GM03348 (cell line): ENCODE measurements around the gene POLR3H.

Experiments
- DNase-seq: peaks from one replicate; pipeline ENCODE4 v3.0.0; 2012; ENCODE audit warnings: low spot score

POLR3H gene

GRCh38 chr22:41513391-41513790, 30.9 kb downstream of the POLR3H start:
- no peak for DNase-seq

GRCh38 chr22:41512421-41513194, 31.7 kb downstream of the POLR3H start:
- DNase-seq, result peak; percentile 84

DNA sequence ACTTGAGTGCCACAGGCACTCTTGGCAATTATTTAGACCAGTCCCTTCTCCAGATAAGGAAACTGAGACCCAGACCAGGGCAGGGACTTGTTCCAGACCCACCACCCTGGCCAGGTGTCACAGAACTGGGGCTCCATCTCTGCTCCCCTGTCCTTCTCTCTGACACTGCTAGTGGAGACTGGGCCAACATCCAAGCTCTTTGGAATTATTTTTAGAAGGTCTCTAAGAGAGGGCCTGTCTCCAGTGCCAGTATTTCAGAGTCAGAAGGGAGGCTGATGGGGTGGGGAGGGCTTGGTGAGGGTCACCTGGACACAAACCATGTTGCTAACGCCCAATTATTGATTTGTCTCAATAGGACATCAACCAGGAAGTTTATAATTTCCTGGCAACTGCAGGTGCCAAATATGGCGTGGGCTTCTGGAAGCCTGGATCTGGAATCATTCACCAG, 32.7 kb downstream of the POLR3H start:
- DNase-seq, result no peak

DNA sequence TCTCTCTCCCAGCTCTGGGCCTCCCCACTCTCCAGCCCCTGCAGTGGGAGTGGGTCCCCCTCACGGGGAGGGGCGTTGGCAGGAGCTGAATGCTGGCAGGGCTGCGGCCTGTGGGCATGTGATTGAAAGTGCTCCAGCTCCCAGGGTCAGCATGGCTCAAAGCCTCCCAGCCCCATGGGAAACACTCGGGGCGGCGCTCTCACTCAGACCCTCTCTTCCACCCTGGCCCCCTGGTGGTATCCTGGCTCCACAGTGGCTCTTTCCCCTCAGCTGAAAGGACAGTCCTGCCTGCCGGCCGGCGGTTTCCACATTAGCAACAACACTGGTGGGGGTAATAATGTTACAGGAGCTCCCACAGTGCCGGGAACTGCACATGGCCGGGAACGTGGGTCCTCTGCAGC, 35.5 kb downstream of the POLR3H start:
- no peak for DNase-seq

GRCh38 chr22:41507330-41508063, 36.8 kb downstream of the POLR3H start:
- no peak for DNase-seq

- no peak for DNase-seq
Measured at GRCh38 chr22:41505511-41506220, 38.6 kb downstream of the POLR3H start.

- no peak for DNase-seq
Measured at GRCh38 chr22:41504816-41505215, 39.5 kb downstream of the POLR3H start.

DNA sequence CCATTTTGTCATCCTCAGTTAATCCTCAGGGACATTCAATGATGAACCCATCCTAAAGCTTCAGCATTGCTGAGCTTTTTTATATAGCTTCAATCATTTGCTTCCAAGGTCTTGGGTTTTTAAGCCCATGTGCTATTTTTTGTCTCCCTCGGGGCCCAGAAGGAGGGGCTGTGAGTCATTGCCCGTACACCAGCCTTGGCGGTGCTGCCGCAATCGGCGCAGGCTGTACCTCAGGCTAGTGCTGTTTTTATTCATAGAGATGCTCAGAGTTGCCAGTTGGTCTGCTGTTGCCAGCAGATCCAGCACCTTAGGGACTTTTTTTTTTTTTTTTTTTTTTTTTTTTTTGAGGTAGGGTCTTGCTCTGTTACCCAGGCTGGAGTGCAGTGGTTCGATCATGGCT, 39.9 kb downstream of the POLR3H start:
- DNase-seq, result peak; percentile 75

DNA sequence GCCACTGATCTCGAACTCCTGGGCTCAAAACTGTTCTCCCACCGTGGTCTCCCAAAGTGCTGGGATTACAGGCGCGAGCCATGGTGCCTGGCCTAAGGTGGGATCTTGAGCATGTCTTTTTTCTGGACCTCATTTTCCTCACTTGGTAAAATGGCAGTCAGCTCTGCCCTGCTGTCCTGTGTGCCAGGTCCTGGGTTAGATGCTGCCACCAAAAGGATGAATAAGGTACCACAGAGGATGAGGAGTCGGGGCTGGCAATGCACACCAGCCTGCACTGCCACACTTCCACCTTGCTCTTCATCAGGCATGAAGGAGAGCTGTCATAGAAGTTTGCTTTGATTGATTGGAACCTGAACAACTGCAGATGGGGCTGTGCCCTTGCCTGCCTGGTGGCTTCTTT, 43.1 kb downstream of the POLR3H start:
- no peak for DNase-seq

GRCh38 chr22:41500303-41500702, 44.0 kb downstream of the POLR3H start:
- no peak for DNase-seq

DNA sequence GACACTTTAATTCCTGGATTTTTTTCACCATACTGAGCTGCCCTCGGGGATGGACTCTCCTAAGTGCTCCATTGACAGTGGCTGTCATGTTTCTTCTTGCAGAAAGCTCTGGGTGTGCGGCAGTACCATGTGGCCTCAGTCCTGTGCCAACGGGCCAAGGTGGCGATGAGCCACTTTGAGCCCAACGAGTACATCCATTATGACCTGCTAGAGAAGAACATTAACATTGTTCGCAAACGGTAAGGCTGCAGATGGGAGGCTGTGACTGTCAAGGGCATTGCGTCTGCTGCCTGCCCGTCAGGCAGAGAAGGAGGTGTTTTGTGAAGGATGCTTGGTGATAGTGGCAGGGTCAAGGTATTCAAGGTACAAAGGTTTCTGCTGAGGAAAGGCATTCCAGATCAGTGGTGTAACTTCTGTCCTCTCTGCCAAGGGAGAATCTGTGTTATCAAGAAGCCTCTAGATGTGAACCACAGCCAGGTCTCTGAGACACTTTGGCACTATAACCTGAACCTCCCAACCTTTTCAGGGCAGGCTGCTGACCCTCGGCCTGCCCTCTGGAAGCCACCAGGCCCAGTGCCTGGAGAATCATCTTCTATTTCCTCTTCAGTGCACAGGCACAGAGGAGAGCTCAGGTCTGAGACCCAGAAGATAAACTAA, 44.5 kb downstream of the POLR3H start:
- DNase-seq, result no peak

DNA sequence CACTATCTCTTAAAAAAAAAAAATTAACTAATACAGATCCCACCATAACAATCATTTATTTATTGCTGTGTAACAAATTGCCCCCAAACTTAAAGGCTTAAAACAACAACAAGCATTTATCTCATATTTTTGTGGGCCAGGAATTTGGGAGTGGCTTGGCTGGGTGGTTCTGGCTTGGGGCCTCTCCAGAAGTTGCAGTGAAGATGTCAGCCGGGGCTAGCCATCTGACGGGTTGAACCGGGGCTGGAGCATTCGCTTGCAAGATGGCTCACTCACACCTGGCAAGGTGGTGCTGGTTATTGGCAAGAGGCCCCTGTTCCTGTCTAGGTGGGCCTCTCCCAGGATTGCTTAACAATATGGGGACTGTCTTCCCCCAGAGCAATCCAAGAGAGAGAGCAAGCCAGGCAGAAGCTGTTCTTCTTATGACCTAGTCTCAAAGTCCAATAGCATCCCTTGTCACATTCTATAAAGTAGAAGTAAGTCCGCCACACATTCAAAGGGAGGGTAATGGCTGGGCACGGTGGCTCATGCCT, 45.9 kb downstream of the POLR3H start:
- peak; percentile 50 for DNase-seq

GRCh38 chr22:41491374-41492100, 52.7 kb downstream of the POLR3H start:
- no peak for DNase-seq

- DNase-seq, result no peak
Measured at GRCh38 chr22:41488596-41489385, 55.5 kb downstream of the POLR3H start.

DNA sequence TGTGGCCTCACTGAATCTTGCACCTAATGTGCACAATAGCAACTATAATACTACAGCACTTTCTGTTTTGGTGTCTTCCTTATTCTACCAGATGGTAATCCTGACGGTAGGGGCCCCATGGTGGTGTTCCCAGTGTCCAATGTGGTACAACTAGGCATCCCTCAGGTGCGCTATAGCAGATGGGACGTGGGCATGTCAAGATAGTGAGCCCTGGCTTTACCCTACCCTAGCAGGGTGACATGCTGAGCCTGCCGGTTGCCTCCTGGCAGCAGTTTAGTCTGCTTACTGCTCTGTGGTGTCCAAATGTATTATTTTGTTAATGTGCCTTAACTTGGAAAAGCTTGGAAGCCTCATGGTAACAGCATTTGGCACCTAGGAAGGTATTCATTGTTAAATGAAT, 56.2 kb downstream of the POLR3H start:
- DNase-seq, result no peak

DNA sequence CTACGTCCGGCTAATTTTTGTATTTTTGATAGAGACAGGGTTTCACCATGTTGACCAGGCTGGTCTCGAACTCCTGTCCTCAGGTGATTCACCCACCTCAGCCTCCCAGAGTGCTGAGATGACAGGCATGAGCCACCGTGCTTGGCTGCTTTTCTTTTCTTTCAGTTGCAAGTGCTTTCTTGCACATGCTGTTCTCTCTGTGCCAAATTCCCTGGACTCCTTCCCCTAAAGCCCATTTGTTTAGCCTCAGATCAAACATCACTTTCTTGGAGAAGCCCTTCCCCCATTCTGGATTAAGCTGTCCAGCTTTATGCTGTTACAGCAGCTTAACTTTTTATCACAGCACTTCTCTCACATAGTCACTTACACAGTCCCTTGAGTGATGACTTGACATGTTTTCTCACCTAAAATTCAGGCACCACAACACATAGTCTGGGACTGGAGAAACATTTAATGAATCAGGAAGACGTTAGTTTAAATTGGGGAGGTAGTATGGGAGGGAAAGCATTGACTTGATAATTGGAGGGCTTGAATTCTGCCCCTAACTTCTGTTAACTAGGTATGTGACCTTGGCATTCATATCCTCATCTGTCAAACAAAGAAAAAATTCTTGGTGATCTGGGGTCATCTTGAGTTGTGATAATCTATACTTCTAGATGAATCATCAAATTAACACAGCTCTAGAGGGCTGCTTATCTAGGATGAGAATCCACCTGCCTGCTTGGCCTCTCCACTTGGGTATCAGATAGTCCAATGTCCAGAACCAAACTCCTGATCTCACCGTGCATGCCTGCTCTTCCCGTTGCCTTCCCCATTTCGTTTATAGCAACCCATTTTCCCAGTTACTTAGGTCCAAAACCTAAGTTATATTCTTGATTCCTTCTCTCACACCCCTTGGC, 57.0 kb downstream of the POLR3H start:
- DNase-seq, result no peak

DNA sequence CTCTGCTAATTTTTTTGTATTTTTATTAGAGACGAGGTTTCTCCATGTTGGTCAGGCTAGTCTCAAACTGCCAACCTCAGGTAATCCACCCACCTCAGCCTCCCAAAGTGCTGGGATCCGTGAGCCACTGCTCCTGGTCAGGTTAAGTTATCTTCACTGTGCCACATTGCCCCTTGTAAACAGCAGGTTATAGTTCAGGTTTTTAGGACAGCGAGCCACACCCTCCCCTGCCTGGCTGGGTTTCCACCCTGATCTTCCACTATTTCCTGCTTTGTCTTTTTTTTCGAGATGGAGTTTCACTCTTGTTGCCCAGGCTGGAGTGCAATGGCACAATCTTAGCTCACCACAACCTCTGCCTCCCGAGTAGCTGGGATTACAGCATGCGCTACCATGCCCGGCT, 59.2 kb downstream of the POLR3H start:
- no peak for DNase-seq

DNA sequence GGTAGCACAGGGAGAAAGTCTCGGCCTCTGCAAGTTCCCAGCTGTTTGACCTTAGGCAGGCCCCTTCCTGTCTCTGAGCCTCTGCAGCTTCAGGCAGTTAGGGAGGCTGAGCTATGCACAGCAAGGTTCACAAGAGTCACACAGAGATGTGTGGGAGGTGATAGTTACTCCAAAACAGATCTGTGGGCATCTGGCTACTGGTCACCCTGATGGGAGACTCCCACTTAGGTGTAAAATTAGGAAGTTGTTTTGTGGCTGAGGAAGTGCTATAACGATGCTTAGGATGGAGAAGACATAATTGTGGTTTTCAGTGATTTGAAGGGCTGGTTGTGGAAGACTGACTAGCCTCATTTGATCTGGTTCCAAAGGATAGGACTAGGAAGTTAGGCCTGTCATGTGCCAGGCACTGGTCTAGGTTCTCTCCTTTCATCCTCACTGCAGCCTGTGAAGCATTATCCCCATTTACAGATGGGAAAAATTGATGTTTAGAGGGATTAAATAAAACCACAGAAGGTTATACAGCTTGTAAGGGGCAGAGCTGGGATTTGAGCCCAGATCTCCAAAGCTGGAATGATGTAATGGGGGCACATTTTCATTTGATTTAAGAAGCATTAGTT, 61.8 kb downstream of the POLR3H start:
- DNase-seq, result peak; percentile 40

DNA sequence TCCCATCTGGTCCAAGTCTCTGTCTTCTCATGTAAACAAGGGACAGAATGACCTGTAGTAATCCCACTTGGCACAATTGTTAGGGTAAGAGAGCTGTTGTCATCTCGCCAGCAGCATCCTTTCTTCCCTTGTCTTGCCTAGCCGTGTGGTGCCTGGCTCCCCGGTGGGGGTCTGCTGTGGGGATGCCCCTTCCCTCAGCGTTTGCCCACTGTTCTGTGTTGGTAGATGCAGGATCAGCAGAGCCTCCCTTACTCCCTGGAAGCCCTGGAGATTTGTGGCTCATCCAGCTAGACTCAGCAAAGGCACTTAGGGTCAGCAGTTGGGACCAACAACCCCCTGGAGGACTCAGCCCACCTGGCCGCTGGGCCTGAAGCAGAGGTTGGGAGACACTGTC, 62.3 kb downstream of the POLR3H start:
- no peak for DNase-seq
